Thyroid gland (tissue), 4 donors: ENCODE measurements around the gene CSPG4.
"Not testable (repeated sequence)": the region's sequence is repeated elsewhere in the genome, so short reads cannot be mapped to it uniquely, and the experiment has no call there.

Source experiments
- POLR2A ChIP-seq, 2 donors: fragments of 450-650 bp; IDR thresholded peaks; one replicate each; pipeline ENCODE4 v1.6.1; 2017; ENCODE audit warnings: antibody characterized with exemption in 2 of 2, mild to moderate bottlenecking in 2 of 2, moderate library complexity in 1 of 2
- TF ChIP-seq, protein P1 (sequence below), 6 experiments: fragments of 200-600 bp in 3 of 6; fragments of 450-650 bp in 3 of 6; sonication (generic) in 3 of 6; IDR thresholded peaks; one replicate each; pipeline ENCODE4 v1.5.1; 2016 to 2019; ENCODE audit warnings: antibody characterized with exemption in 6 of 6, mild to moderate bottlenecking in 2 of 6, inconsistent platforms in 1 of 6, moderate library complexity in 1 of 6

DNA sequence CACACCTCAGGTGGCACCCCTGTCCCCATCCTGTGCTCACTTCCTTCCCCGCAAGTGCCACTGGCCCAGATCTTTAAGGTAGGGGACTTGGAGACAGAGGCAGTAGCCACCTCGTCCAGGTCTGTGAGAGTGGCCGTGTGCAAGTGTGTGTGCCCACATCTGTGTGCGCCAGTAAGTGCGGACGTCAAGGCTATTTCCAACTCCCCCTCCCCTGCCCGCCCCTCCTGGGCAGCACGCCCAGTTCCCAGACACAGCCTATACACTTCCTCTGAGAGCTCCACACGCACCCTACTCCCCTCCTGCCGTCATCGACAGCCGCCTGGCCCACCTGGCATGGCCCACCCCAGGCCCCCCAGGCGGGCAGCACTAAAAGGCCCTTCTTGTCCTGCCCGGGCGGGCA is 3.2 kb downstream of the CSPG4 start:
- not testable (repeated sequence) for TF ChIP-seq POLR2A (IDR thresholded peaks at IDR 0.05)
- TF ChIP-seq, protein P1, sequence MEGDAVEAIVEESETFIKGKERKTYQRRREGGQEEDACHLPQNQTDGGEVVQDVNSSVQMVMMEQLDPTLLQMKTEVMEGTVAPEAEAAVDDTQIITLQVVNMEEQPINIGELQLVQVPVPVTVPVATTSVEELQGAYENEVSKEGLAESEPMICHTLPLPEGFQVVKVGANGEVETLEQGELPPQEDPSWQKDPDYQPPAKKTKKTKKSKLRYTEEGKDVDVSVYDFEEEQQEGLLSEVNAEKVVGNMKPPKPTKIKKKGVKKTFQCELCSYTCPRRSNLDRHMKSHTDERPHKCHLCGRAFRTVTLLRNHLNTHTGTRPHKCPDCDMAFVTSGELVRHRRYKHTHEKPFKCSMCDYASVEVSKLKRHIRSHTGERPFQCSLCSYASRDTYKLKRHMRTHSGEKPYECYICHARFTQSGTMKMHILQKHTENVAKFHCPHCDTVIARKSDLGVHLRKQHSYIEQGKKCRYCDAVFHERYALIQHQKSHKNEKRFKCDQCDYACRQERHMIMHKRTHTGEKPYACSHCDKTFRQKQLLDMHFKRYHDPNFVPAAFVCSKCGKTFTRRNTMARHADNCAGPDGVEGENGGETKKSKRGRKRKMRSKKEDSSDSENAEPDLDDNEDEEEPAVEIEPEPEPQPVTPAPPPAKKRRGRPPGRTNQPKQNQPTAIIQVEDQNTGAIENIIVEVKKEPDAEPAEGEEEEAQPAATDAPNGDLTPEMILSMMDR (IDR thresholded peaks at IDR 0.05): not testable (repeated sequence)
